Activated naive CD8-positive, alpha-beta T cell treated with anti-CD3 and anti-CD28 coated beads, Interleukin-2, amount 10 ng/mL, durations not matched to agents 7 days and 5 days (primary cell): Measurements from ENCODE around the gene CLDN5. TPM values are rescaled to one million over a fixed set of nuclear protein-coding genes. Genes with fewer than 3 reads are reported as not detected.

Experiments used
- total RNA-seq, 2 experiments: library from RNA; stranded (reverse); gene quantifications; one replicate each; pipeline ENCODE4 v1.2.3, GENCODE V29; 2021

The CLDN5 gene
- total RNA-seq, 2 experiments from 2014 or later, result not detected

Other genes with a start within 250 kb of the CLDN5 start
- 1 to 10 TPM in 1 of 2 experiments, under 1 TPM in 1; 0.62 to 1.3 TPM for gene CLTCL1, start 232.7 kb downstream of the CLDN5 start, total RNA-seq
- gene HIRA, start 92.7 kb downstream of the CLDN5 start, total RNA-seq, result 10 to 100 TPM; 37.8 to 42.7 TPM
- 10 to 100 TPM; 22.0 to 23.6 TPM for gene MRPL40, start 91.9 kb downstream of the CLDN5 start, total RNA-seq
- 10 to 100 TPM; 42.2 to 47.4 TPM for gene C22orf39, start 76.7 kb downstream of the CLDN5 start, total RNA-seq
- gene UFD1, start 45.2 kb downstream of the CLDN5 start, total RNA-seq, result 10 to 100 TPM; 58.2 to 68.7 TPM
- 10 to 100 TPM; 54.2 to 56.1 TPM for gene CDC45, start 44.5 kb downstream of the CLDN5 start, total RNA-seq
- not detected for gene SEPTIN5, start 190.1 kb upstream of the CLDN5 start, total RNA-seq
- not detected for gene GP1BB, start 199.1 kb upstream of the CLDN5 start, total RNA-seq
- gene TBX1, start 236.4 kb upstream of the CLDN5 start, total RNA-seq, result under 1 TPM; 0.37 to 0.47 TPM